IPS DF 4.7 (cell line): ENCODE measurements around the gene CHCHD3.
"Not testable (repeated sequence)": the region's sequence is repeated elsewhere in the genome, so short reads cannot be mapped to it uniquely, and the experiment has no call there.

Experiments used
- DNase-seq: peaks from one replicate; pipeline ENCODE4 v3.0.0-alpha.2; 2013; ENCODE audit warnings: low spot score; ENCODE audit errors: extremely low read depth

The CHCHD3 gene

GRCh38 chr7:133007961-133008360, 73.9 kb downstream of the CHCHD3 start:
- DNase-seq: no peak

DNA sequence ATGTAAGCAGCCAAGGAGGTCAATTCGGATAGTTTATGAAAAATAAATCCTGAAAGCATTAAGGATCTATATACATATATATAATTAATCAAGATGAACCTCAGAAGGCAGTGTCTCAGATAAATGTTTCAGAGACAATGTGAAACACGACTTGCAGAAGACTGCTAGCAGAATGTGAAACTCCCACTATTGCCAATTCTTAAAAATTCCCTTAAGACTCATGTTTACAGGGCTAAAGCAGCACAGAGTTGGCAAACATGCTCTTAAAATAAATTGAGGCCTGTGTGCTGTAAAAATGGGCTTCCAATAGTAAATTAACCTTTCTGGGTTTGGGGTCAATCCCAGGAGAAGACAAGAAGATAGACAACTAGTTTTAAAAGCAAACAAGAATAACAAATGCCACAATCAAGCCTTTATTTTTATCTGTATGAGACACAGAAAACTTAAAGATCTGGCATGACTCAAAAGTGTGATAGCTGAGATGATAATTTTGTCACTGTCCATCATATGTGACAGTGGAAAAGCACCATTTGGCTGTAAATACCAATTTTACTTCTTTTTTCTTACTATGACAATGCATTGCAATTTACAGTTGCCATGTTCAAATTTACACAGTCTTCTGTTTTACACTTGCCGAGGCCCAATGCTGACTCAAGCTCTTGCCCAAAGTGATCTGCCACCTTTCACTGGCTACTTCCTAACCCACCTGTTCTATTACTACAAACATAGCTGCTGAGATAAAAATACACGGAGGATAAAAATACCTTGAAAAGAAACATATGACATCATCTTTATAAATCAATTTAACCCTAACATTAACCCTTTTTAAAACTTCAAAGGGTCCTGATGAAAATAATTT, 78.6 kb downstream of the CHCHD3 start:
- DNase-seq: no peak

DNA sequence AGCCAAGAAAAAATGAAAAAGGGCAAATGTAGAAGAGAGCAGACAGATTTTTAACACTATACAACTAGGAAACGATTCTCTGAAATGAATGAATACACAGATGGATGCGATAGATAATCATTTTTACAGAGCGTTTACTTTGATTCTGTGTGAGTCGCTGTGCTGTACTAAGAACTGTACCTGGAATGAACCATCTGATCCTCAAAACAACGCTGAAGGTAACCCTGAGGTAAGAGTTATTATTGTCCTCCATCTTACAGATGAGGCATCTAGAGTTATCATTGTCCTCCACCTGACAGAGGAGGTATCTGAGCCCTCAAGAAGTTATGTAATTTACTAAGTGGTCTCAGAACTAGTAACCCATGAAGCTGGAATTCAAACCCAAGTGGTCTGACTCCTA, 80.2 kb downstream of the CHCHD3 start:
- no peak for DNase-seq

DNA sequence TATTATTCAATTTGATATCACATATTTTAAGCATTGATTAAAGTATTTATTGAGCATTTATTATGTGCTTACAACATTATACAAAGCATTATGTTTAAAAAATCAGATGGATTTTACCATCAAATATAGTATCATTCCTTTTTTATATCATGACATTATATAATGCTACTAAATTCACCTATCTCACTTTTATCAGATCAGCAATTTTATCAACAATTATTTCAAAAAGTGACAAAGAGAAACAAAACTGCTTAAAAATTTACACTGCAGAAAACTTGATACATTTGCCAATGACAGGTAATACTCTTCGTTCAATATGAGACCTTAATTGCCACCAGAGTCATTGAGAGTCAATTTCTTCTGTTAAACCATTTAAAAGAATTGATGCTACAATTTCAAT, 82.0 kb downstream of the CHCHD3 start:
- DNase-seq: no peak

GRCh38 chr7:132998763-132999162, 83.1 kb downstream of the CHCHD3 start:
- DNase-seq: no peak

DNA sequence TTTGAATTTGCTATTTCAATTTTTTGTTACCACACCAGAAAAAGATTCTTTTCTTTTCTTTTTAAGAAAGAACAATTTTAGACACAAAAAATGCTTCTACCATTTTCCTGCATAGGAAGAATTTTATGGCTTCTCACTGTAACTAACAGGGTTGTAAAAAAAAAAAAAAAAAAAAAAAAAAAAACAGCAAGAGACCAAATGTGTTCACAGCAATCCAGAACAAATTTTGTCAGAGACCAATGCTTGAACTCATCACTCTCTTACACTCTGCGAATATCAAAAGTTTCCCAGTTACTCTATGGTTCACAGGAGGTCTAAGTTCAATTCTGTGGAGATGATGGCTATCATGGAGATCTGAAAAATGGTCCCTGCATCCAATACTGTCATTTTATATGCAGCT, 84.4 kb downstream of the CHCHD3 start:
- DNase-seq: no peak

DNA sequence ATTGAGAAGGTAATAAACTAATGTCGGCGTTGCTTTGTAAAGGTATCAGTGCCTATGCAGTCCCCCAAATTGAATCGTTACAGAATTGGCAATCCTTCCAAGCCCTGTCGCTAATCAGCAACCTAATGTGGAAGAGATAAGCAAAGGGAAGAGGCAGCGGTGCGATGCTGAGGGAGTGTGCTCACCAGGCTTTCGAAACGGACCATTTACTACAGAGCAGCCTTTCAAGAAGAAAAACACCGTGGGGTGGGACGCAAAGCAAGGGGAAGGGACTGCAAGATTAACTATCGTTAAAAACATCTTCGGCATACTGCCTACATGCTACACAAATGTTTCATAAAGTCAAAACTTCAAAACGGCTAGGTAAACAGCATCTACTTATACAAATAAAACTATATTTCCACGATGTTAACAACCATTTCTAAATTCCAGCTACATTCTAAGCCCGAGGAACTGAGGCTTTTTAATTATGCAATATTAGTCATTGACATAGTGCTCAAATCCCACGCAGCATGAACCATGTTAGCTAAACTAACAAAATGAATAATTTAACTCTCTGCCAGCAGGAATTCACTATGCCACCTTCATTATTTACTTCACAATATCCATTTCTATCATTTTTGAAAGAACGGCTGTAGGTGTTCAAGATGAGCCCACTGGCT, 85.2 kb downstream of the CHCHD3 start:
- DNase-seq: no peak

- no peak for DNase-seq
These were observed 88.4 kb downstream of the CHCHD3 start for GRCh38 chr7:132993377-132994013.

GRCh38 chr7:132991615-132992587, 90.0 kb downstream of the CHCHD3 start:
- no peak for DNase-seq

DNA sequence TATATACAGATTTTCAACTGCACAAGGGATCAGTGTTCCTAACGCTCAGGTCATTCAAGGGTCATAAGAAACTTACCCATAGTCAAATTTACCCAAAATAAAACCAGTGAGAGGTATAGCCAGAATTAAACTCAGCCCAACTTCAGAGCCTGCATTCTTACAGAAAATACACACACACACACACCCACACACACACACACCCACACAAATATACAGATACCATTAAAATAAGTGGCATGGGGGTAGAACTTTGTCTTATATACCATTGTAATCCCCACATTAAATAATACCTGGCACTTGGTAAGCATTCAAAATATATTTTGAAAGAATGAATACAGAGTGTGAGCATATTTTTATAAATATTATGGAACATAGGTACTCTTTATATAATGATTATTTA, 93.8 kb downstream of the CHCHD3 start:
- no peak for DNase-seq

DNA sequence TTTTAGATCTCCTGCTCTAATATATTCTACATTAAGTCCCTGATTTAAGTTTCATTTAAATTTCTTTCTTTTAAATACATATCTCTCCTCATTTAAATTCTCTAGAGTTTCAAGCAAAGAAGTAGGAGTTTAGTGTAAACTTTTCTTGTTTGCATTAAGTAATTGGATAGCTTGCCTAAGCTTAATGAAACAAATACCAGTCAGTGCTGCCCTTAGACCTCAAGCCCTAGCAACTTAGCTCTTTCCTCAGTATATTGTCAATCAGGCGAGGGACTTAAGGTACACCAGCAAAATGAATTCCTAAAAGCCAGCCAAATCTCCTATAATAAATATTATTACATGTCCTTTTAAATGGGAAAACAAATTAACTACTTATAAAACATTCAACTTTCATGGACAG, 101.5 kb downstream of the CHCHD3 start:
- DNase-seq: no peak

DNA sequence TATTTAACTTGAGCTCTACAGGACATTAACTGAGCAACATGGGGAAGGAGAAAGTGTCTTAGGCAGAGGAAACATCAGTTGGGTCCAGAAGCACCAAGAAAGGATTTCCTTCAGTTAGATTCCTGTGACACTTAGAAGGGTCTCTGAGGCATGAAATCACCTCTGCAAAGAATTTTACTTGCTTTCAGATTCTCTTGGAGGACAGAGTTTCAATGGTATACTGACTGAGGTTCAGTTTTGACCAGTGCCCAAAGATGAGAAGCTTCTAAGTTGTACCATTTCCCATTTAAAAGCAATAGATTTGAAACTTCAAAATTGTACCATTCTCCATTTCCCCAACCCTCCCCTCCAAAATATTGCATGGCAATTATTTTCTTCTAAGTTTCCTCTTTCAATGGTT, 102.4 kb downstream of the CHCHD3 start:
- no peak for DNase-seq

GRCh38 chr7:132977234-132977633, 104.7 kb downstream of the CHCHD3 start:
- no peak for DNase-seq

- DNase-seq: no peak
These were observed 109.1 kb downstream of the CHCHD3 start for GRCh38 chr7:132972745-132973144.

GRCh38 chr7:132970257-132970656, 111.6 kb downstream of the CHCHD3 start:
- DNase-seq: no peak

DNA sequence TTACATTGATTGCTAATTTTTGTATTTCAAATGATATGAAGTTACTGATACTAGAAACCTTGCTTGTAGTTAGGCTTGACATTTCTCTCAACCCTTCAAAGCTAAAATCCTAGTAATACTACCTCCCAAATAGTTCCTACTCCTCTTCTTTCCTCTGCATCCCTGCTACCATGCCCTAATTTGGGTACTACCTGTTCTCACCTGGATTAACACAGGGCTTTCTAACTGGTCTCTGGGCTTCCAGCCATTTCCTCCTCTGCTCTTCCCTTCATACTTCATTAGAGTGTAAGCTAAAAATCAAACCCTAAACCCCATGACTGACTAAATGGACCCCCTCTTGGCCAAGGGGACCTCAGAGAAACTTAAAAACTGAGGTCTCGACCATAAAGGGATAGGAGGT, 112.4 kb downstream of the CHCHD3 start:
- no peak for DNase-seq

- DNase-seq: not testable (repeated sequence)
These were observed 114.4 kb downstream of the CHCHD3 start for GRCh38 chr7:132967470-132967848.

DNA sequence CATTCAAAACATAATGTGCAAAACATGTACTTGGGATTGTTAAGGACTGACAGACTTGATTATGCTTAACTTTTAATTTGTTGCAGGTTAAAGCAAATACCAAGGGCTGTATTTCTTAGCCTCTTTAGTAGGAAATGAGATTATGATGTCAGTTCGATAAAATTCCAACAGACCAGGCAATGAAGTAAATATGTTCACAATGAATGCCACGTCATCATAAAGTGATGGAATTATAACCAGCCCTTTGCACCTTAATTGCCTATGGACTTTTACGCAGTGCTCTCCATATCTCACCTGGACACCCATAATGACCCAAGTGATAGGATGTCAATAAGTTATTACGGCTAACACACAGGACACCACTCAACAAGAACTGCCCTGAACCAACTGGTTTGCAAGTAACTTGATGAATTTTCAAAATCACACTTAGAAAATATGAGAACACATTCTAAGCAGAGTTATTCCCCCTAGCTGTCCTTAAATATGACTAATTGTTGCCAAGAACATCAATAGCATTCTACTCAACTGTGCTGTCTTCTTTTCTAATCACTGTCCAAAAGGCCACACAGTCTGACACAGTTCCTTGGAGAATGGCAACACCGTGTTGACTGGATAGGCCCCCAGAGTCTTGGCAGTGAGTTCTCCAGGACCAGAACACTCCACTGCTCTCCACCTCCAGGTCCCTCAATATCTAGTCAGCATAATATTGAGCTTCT, 115.0 kb downstream of the CHCHD3 start:
- DNase-seq: no peak

- DNase-seq: no peak
These were observed 115.9 kb downstream of the CHCHD3 start for GRCh38 chr7:132965951-132966350.

DNA sequence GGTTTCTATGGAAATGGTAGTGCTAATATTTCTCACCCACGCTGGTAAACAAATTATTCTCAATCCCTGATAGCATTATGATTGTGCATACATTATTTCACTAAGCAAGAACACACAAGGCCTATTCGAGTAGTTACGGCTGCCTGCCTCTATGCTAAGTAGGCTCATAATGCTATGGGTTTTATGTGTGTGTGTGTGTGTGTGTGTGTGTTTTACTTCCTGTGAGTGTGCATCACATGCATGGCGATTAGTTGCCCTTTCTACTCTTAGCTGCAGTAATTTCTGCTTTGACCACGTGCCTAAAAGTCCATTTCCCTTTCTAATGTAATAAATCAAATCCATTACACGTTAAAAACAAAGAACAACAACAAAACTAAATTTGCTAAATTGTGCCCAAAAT, 117.0 kb downstream of the CHCHD3 start:
- no peak for DNase-seq

DNA sequence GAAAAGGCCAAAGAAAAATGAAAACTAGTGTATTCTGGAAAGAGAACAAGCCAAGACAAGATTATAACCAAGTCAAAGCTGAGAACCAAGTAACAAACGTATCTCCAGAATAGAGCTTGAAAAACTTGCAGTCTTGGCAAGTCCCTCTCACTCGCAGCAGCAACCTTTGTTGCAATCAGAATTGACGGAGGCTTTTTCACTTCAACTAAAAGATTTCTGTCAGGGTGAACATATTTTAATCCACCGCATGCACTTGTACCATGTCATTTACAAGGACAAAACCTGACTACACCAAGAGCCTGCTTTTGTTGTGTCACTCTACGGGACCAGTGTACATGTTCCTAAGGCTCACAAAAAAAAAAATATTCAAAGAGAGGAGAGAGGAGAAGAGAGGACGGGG, 122.0 kb downstream of the CHCHD3 start:
- no peak for DNase-seq
